ENCODE measurements around the gene RPL35A. TPM values are rescaled to one million over a fixed set of nuclear protein-coding genes. Genes with fewer than 3 reads are reported as not detected.

The RPL35A gene
- total and polyA plus RNA-seq, 2 of the 8 experiments (the other 6 are each of a cell fraction or from before 2014, with no cell fraction given): 695 to 1,393 TPM

DNA sequence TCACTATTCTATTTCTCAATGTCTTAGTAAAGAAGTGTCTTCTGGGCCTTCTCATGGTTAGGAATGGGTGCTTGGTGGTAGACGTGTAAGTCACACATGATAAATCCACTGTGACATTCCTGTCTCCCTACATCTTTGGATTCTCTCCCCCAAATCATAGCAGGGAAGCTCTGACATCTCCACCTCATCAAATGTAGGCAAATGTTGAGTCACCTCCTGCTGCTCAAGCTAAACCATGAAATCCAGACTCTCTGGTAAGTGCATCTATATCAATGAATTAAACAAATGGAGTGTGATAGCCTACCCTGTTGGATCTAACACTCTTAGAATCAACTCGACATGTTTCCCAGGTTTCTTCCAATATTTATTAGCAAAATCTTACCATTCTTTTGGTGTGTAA lies 42.8 kb upstream of the RPL35A start (continued):
- TF ChIP-seq, protein P1, sequence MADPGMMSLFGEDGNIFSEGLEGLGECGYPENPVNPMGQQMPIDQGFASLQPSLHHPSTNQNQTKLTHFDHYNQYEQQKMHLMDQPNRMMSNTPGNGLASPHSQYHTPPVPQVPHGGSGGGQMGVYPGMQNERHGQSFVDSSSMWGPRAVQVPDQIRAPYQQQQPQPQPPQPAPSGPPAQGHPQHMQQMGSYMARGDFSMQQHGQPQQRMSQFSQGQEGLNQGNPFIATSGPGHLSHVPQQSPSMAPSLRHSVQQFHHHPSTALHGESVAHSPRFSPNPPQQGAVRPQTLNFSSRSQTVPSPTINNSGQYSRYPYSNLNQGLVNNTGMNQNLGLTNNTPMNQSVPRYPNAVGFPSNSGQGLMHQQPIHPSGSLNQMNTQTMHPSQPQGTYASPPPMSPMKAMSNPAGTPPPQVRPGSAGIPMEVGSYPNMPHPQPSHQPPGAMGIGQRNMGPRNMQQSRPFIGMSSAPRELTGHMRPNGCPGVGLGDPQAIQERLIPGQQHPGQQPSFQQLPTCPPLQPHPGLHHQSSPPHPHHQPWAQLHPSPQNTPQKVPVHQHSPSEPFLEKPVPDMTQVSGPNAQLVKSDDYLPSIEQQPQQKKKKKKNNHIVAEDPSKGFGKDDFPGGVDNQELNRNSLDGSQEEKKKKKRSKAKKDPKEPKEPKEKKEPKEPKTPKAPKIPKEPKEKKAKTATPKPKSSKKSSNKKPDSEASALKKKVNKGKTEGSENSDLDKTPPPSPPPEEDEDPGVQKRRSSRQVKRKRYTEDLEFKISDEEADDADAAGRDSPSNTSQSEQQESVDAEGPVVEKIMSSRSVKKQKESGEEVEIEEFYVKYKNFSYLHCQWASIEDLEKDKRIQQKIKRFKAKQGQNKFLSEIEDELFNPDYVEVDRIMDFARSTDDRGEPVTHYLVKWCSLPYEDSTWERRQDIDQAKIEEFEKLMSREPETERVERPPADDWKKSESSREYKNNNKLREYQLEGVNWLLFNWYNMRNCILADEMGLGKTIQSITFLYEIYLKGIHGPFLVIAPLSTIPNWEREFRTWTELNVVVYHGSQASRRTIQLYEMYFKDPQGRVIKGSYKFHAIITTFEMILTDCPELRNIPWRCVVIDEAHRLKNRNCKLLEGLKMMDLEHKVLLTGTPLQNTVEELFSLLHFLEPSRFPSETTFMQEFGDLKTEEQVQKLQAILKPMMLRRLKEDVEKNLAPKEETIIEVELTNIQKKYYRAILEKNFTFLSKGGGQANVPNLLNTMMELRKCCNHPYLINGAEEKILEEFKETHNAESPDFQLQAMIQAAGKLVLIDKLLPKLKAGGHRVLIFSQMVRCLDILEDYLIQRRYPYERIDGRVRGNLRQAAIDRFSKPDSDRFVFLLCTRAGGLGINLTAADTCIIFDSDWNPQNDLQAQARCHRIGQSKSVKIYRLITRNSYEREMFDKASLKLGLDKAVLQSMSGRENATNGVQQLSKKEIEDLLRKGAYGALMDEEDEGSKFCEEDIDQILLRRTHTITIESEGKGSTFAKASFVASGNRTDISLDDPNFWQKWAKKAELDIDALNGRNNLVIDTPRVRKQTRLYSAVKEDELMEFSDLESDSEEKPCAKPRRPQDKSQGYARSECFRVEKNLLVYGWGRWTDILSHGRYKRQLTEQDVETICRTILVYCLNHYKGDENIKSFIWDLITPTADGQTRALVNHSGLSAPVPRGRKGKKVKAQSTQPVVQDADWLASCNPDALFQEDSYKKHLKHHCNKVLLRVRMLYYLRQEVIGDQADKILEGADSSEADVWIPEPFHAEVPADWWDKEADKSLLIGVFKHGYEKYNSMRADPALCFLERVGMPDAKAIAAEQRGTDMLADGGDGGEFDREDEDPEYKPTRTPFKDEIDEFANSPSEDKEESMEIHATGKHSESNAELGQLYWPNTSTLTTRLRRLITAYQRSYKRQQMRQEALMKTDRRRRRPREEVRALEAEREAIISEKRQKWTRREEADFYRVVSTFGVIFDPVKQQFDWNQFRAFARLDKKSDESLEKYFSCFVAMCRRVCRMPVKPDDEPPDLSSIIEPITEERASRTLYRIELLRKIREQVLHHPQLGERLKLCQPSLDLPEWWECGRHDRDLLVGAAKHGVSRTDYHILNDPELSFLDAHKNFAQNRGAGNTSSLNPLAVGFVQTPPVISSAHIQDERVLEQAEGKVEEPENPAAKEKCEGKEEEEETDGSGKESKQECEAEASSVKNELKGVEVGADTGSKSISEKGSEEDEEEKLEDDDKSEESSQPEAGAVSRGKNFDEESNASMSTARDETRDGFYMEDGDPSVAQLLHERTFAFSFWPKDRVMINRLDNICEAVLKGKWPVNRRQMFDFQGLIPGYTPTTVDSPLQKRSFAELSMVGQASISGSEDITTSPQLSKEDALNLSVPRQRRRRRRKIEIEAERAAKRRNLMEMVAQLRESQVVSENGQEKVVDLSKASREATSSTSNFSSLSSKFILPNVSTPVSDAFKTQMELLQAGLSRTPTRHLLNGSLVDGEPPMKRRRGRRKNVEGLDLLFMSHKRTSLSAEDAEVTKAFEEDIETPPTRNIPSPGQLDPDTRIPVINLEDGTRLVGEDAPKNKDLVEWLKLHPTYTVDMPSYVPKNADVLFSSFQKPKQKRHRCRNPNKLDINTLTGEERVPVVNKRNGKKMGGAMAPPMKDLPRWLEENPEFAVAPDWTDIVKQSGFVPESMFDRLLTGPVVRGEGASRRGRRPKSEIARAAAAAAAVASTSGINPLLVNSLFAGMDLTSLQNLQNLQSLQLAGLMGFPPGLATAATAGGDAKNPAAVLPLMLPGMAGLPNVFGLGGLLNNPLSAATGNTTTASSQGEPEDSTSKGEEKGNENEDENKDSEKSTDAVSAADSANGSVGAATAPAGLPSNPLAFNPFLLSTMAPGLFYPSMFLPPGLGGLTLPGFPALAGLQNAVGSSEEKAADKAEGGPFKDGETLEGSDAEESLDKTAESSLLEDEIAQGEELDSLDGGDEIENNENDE (IDR thresholded peaks at IDR 0.05; ENCODE audit: insufficient replicate concordance, low read length): no peak
- no peak for TF ChIP-seq KDM1A (IDR thresholded peaks at IDR 0.05; ENCODE audit: borderline replicate concordance, low read length)
- TF ChIP-seq NRF1 (IDR thresholded peaks at IDR 0.05; ENCODE audit: low read depth, low read length): no peak
- no peak for TF ChIP-seq TEAD4 (IDR thresholded peaks at IDR 0.05; ENCODE audit: low read depth, low read length)
- no peak for TF ChIP-seq BRCA1 (IDR thresholded peaks at IDR 0.05; ENCODE audit: low read depth, low read length)
- TF ChIP-seq CTBP2 (IDR thresholded peaks at IDR 0.05; ENCODE audit: borderline replicate concordance, insufficient read depth, insufficient read length, low read length): no peak
- no peak for TF ChIP-seq CBX5 (IDR thresholded peaks at IDR 0.05; ENCODE audit: low read depth, low read length)
- TF ChIP-seq CBX8 (IDR thresholded peaks at IDR 0.05; ENCODE audit: borderline replicate concordance, low read depth, low read length): no peak
- TF ChIP-seq BCL11A (IDR thresholded peaks at IDR 0.05; ENCODE audit: low read depth in 2 of 2, low read length in 2 of 2): no peak
